Measurements from ENCODE around the gene MAP3K4.

Gene MAP3K4

DNA sequence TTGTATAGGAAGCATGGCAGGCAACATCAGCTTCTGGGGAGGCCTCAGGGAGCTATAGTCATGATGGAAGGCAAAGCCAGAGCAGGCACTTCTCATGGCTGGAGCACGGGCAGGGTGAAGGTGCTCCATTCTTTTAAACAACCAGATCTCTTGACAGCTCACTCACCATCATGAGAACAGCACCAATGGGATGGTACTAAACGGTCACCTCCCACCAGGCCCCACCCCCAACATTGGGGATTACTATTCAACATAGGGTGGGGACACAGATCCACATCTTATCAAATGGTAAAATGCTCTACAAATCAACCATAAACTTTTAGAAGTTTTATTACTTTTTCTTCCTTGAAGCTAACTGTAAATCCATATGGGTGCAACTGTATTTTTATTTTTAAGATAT lies 61.5 kb downstream of the MAP3K4 start:
- Histone ChIP-seq H3K27ac (no peak overlapping the region), H3K27me3 (replicated peaks) (no peaks in the 10 kb centered on the region), H3K36me3 (replicated peaks) (no peaks in the 10 kb centered on the region), H3K4me3 (ENCODE audit: low read depth, low read length) (no peak overlapping the region)
- DNase-seq, result no peak
- TF ChIP-seq, protein P1, sequence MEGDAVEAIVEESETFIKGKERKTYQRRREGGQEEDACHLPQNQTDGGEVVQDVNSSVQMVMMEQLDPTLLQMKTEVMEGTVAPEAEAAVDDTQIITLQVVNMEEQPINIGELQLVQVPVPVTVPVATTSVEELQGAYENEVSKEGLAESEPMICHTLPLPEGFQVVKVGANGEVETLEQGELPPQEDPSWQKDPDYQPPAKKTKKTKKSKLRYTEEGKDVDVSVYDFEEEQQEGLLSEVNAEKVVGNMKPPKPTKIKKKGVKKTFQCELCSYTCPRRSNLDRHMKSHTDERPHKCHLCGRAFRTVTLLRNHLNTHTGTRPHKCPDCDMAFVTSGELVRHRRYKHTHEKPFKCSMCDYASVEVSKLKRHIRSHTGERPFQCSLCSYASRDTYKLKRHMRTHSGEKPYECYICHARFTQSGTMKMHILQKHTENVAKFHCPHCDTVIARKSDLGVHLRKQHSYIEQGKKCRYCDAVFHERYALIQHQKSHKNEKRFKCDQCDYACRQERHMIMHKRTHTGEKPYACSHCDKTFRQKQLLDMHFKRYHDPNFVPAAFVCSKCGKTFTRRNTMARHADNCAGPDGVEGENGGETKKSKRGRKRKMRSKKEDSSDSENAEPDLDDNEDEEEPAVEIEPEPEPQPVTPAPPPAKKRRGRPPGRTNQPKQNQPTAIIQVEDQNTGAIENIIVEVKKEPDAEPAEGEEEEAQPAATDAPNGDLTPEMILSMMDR (IDR thresholded peaks at IDR 0.05; ENCODE audit: low read depth, low read length, missing control alignments), result no peak
- in situ Hi-C loops (cut with HindIII; ENCODE audit: low pct_ligation_motif_present, low sequenced_read_pairs), result no loop called here

DNA sequence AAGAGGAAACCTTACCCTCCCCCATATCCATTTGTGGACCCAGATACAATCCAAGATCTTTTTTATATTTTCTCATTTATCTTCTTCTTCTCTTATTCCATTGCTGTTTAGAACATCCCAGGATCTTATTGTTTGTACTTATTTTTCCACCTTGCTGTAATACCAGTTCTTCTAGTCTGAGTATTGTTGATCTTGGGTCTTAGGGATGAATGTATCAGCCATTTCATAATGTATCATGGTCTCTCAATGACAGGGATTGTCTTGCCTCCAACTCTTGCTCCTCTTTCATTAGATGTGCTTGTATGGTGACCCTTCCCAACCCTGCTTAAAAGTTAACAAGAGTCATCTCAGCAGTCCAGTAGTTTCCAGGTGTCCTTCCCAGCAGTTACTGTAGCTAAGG lies 63.3 kb downstream of the MAP3K4 start:
- no peaks in the 10 kb centered on the region for H3K27me3 ChIP-seq (replicated peaks)
- in situ Hi-C loops (cut with HindIII; ENCODE audit: low pct_ligation_motif_present, low sequenced_read_pairs), result no loop called here
- no peak overlapping the region for H3K4me3 ChIP-seq (ENCODE audit: low read depth, low read length)
- DNase-seq, result no peak
- TF ChIP-seq, protein P1 (IDR thresholded peaks at IDR 0.05; ENCODE audit: low read depth, low read length, missing control alignments), result no peak
- no peak overlapping the region for H3K27ac ChIP-seq
- H3K36me3 ChIP-seq (replicated peaks), result no peaks in the 10 kb centered on the region

- in situ Hi-C loops (cut with HindIII; ENCODE audit: low pct_ligation_motif_present, low sequenced_read_pairs), result no loop called here
- Histone ChIP-seq H3K27ac (no peak overlapping the region), H3K27me3 (replicated peaks) (no peaks in the 10 kb centered on the region), H3K4me3 (ENCODE audit: low read depth, low read length) (no peak overlapping the region), H3K36me3 (replicated peaks) (no peaks in the 10 kb centered on the region)
- no peak for DNase-seq
- TF ChIP-seq, protein P1 (IDR thresholded peaks at IDR 0.05; ENCODE audit: low read depth, low read length, missing control alignments), result no peak
Observed at GRCh38 chr6:161056451-161056850, 64.9 kb downstream of the MAP3K4 start.

DNA sequence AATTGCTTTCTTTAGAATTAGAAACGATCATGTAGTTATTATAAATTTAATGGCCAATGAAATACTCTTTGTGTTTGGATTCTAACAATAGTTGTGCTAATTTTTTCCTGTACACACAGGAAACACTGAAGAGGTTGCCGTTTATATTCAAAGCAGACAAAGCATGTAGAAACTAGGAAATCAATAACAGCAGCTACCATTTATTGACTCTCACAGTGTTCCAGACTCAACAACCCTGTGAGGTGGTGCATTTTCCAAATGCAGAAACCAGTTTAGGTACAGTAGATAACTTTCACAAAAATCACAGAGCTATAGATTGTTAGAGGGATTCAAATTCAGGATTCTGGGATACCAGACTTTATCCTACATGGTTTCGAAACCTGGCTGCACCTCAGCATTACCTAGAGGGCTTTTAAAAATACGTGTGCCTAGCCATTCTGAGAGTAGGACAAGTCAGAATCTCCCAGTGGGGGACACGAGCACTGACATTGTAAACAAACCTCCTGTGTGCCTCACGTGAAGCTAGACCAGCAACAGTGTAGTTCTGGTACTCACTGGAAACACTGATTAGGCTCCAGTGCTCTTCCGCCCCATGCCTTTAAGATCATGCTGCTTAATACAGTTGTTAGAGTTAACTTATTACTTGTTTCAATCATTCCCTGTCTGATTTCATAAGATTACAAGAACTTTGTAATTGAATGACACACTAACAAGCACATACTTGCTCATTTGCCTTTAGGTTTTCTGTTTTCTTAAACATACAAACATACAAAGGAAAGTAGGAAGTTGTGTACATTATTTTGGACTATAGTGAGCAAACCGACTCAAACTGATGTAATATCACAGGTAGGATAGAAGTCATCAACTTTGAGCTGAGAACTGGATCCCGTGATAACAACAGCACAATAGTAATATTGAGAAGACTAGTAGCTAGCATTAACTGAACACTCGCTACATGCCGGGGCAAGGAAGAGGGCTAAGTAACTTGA lies 65.8 kb downstream of the MAP3K4 start:
- Histone ChIP-seq H3K27ac (no peak overlapping the region), H3K27me3 (replicated peaks) (no peaks in the 10 kb centered on the region), H3K4me3 (ENCODE audit: low read depth, low read length) (no peak overlapping the region), H3K36me3 (replicated peaks) (no peaks in the 10 kb centered on the region)
- in situ Hi-C loops (cut with HindIII; ENCODE audit: low pct_ligation_motif_present, low sequenced_read_pairs), result no loop called here
- TF ChIP-seq, protein P1 (IDR thresholded peaks at IDR 0.05; ENCODE audit: low read depth, low read length, missing control alignments), result no peak
- DNase-seq, result no peak

DNA sequence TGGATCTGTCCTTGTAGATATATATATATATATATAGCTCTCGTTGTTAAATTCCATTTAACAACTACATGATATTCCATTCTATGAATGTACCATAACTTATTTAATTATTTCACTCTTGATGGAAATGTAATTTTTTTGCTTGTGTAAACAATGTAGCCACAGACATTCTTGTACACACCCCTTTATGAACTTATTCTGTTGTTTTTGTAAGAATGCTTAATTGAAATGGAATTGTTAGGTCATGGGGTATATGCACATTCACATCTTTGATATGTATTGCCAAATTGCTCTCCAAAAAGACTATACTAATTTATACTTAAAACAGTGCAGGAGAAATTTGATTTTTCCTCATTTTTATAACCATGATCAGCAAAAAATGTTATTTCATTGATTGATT lies 67.2 kb downstream of the MAP3K4 start:
- in situ Hi-C loops (cut with HindIII; ENCODE audit: low pct_ligation_motif_present, low sequenced_read_pairs), result no loop called here
- DNase-seq, result no peak
- no peak overlapping the region for H3K27ac ChIP-seq
- H3K4me3 ChIP-seq (ENCODE audit: low read depth, low read length), result no peak overlapping the region
- H3K27me3 ChIP-seq (replicated peaks), result no peaks in the 10 kb centered on the region
- TF ChIP-seq, protein P1 (IDR thresholded peaks at IDR 0.05; ENCODE audit: low read depth, low read length, missing control alignments), result no peak
- no peaks in the 10 kb centered on the region for H3K36me3 ChIP-seq (replicated peaks)

Measured in brain microvascular endothelial cell (primary cell).